ENCODE data around the gene SORCS1.

Gene SORCS1

GRCh38 chr10:106648534-106649481 is 515.7 kb downstream of the SORCS1 start:
- DNase-seq: no peak

DNA sequence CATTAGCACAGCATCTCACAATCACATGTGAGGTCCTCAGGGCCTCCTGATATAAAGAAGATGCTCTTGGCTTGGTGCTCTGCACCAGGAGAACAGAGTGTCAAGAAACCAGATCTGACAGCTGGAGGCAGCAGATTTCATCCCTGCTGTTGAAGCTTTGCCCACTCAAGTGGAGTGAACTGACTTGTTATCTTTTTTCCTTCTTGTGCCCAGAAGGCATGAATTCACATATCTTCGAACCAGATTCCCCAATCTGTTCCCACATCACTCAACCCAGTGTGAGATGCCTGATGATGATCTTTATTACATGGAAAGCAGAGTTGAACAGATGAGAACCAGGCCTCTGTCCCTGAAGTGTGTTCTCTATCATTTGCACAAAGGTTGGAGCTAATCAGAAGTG is 521.0 kb downstream of the SORCS1 start:
- no peak for DNase-seq

- DNase-seq: no peak
Measured at GRCh38 chr10:106637873-106638272, 526.6 kb downstream of the SORCS1 start.

- no peak for DNase-seq
Measured at GRCh38 chr10:106636766-106637491, 527.6 kb downstream of the SORCS1 start.

GRCh38 chr10:106635947-106636346 is 528.6 kb downstream of the SORCS1 start:
- no peak for DNase-seq

- DNase-seq: no peak
Measured at GRCh38 chr10:106631016-106631702, 533.3 kb downstream of the SORCS1 start.

- no peak for DNase-seq
Measured at GRCh38 chr10:106626371-106626770, 538.1 kb downstream of the SORCS1 start.

DNA sequence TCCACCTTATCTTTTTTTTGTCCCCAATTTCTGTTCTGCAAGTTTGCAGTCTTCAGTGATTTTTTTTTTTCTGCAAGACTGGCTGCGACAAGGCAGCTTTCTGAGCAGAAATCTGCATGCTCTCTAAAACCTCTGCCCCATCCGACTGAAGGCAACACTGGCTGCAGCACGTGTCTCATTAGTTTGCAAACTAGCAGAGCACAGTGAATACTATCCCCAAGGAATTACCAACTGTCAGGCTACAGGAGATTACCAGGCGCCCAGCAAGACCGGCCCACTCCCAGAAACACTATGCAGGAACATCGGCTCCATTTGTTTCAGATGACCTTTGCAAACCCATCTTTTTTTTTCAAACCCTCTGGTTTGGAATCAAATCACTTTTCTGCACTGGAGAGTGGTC is 538.8 kb downstream of the SORCS1 start:
- no peak for DNase-seq

- DNase-seq: no peak
Measured at GRCh38 chr10:106619346-106619745, 545.2 kb downstream of the SORCS1 start.

DNA sequence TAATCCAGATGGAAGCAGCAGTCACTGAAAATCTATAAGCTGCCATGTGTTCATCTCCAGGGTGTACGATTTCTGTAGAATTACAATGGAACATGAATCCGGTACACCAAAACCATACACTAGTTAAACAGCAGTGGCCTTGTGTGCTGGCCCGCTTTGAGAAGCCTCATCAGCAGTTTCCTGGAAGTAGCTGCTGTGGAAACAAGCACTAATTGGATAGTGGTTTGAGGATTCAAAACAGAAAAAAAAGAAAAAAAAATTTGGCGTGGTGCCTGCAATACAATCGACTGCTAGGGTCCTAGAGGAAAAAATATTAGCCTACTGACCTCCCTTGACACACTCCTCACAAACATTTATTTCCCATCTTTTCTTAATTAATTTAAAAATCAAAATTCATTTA is 545.9 kb downstream of the SORCS1 start:
- no peak for DNase-seq

DNA sequence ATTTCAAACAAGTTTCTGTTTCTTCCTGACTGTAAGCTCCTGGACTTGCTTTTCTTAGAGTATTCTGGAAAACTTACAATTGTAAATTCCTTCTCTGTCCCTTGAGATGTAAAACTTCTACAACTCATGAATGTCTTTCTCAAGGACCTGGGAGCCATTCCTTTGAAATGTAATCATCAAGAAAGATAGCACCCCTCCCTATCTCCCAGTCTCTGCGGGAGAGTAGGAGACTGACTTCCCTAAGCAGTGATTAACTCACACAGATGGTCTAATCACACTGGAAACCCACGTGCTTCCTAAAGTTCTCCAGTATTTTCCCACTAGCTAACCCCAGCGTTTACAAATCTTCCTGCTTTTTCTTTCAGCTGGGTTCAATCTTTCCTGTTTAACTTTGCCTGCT is 549.4 kb downstream of the SORCS1 start:
- peak; percentile 92 for DNase-seq

DNA sequence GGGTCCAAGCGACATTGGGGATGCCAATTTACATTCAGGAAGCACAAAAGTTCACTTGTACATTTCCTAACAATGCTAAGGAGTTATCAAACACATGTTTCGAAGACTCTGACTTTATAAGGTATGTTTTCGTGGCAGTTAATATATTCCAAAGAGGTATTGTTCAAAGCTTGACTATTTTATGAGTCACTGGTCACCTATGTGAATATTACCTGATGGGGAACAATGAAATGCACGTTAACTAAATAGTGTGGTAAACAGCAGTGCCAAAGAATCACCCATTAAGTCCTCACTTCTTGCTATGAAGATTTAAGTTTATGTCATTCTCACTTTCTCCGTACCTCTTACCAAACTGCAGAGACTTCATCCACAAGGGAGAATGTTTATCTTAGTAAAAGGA is 550.2 kb downstream of the SORCS1 start:
- no peak for DNase-seq

DNA sequence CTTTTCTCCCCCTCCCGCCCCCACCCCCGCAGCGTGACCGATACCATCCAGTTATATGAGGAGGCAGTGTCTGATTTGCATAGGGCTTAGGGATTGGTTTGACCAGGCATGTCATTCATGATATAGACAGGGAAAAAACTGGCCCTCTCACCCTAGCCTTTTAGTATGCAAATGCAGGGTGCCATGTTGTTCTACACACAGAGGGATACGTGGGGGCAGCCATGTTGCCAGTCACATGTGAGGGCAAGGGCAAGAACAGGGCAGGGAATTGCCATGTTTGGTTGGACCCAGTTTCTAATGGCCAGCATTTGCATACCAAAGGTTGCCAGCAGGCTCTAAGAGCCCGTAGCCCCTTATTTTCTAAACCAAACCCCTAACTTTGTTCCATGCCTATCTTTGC is 552.1 kb downstream of the SORCS1 start:
- DNase-seq: no peak

DNA sequence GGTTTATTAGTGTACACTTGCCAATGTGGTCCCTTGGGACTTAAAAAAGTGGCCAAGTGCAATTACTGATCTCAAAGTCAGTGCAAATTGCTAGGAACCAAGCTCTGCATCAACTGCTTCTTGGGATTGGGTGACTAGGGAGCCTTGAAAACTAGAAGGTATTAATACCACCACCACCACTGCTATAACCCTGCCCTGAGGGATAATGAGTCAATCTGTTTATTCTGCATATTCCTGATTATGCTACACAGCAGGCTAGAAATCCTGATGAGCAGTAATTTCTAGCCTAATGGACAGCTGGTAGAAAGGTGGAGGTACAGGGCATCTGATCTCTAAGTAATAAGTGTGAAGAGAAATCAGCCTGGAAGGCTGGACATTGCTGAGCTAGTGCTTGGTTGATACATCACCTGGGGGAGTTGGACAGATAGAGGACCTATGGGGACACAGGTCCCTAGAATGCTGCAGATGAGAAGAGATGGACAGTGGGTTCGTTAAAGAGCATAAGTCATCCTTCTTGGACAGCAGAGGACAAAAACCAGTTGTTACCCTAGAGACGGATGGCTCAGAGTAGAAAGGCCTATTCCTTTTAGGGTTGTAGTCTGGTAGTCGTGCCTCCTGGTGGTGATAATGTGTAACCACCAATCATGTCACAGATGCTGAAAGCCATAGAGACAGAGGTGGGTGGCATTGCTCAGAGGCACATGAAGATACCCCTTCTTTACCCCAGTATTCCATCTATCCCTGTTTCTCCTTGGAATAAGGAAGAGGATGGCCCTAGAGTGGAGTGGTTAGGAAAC is 554.8 kb downstream of the SORCS1 start:
- DNase-seq: peak; percentile 26

- no peak for DNase-seq
Measured at GRCh38 chr10:106608066-106608465, 556.4 kb downstream of the SORCS1 start.

DNA sequence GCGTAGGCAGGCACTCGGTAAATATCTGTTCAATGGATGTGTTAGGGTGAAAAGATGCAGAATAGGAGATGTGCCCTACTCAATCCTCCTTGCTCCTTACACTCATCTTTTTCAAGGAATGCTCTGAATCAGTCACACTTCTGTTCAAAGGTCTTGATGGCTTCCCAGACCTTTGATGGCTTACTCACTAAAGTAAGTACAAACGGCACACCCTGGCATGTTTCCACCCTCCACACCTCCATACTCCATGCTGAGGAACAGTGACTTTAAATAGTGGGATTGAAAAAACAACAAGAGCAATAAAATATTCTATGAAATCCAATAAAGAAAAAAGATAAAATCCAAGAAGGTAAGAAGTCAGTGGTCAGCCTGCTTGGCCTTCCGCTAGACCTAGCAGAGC is 569.2 kb downstream of the SORCS1 start:
- DNase-seq: no peak

DNA sequence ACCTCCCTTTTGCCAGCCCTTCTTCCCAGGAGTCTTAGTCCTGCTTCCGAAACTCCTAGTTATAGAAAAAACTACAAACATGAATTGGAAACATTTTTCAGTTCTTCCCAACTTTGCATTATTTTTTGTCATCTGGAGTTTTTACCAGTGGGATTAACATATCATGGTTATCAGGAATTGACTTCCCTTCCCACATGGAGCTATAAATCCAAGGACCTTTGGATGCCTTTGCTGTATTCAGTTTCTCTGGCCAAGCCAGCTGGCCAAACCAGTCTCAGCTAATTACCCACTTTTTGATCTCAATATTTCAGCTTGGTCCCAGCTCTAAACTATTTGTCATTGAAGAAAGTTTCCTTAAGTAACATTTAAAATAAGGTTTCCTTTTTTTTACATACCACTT is 570.6 kb downstream of the SORCS1 start:
- DNase-seq: no peak

GRCh38 chr10:106592396-106592795 is 572.1 kb downstream of the SORCS1 start:
- DNase-seq: no peak

DNA sequence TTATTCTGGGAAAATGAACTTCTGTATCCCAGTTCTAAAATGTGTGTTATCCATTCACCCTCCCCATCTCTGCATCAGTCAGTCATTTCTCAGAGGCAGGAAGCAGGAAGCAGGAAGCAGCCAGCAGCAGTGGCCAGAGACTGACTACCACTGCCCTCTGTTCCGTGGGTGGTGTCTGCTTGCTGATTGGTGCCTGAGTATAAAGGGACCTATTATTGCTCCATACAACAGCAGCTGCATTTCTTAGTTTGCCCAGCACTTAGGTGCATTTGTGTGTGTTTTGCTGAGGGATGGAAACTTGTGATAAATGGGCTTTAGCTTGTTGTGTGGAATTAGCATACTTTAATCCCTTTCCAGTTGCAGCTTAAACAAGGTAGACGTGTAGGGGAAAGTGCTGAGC is 582.2 kb downstream of the SORCS1 start:
- DNase-seq: peak; percentile 34

DNA sequence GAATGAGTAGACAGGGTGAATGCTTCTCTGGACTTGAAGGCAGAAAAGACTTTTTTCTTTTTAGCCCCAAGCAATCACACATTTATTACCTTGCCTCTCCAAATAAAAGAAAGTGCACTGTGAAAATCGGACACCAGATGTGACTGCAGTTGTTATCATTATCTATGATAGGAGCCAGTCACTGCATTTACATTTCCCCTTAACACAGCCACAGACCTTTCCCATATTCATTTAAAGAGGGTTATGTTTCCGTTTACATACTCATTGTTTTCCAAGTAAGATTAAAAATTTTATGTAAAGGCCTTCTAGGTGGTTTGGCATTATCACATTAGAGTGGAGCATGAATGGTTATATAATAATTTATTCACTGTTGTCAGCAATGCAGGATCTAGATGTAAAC is 586.8 kb downstream of the SORCS1 start:
- DNase-seq: no peak

DNA sequence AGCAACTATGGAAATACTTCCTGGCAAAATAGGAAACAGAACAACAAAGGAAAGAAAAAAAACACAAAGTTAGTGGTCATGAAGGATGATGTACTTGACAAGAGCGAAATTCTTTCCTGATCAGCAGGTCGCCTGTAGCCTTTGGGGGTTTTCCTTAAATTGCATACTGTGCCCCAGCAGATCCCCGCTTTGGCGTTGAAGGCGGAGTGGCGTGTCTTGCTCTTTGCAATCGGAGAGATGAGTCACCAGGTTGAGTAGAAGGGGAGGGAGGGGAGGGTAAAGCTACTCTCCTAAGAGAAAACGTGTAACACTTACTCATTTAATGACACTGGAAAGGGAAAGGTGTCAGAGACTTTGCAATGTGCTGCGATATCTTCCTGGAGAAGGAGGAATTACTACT is 587.2 kb downstream of the SORCS1 start:
- peak; percentile 42 for DNase-seq

- DNase-seq: no peak
Measured at GRCh38 chr10:106576534-106576933, 588.0 kb downstream of the SORCS1 start.

Data from fibroblast of skin of back (primary cell).